Lower lobe of right lung (tissue), 2 donors: ENCODE data around the gene NR2F1-AS1. TPM values are rescaled to one million over a fixed set of nuclear protein-coding genes. Genes with fewer than 3 reads are reported as not detected.

ENCODE experiments used
- ATAC-seq, 2 donors: fragments of 200-7000 bp; cut with Tn5 transposase; one replicate each; pipeline ENCODE4 v1.9.1; 2020 to 2022; ENCODE audit warnings: mild to moderate bottlenecking in 2 of 2, moderate library complexity in 2 of 2
- DNase-seq: peaks from one replicate; pipeline ENCODE4 v3.0.0-alpha.2; 2020
- H3K27ac ChIP-seq: fragments of 200-600 bp; one replicate; pipeline ENCODE4 v1.8.0; 2022
- H3K27me3 ChIP-seq: fragments of 200-600 bp; one replicate; pipeline ENCODE4 v1.8.0; 2022; ENCODE audit warnings: low read depth
- H3K36me3 ChIP-seq: fragments of 200-600 bp; one replicate; pipeline ENCODE4 v1.8.0; 2022; ENCODE audit warnings: mild to moderate bottlenecking
- H3K4me1 ChIP-seq: fragments of 200-600 bp; one replicate; pipeline ENCODE4 v1.8.0; 2022
- H3K4me3 ChIP-seq: fragments of 200-600 bp; one replicate; pipeline ENCODE4 v1.8.0; 2022; ENCODE audit warnings: mild to moderate bottlenecking
- H3K9me3 ChIP-seq: fragments of 200-600 bp; one replicate; pipeline ENCODE4 v1.8.0; 2022
- CTCF ChIP-seq: fragments of 200-600 bp; IDR thresholded peaks from one replicate; pipeline ENCODE4 v1.8.0; 2022; ENCODE audit warnings: antibody characterized with exemption, mild to moderate bottlenecking
- intact Hi-C: fragments of 100-400 bp; cut with DNase I; formaldehyde crosslinking; loops from one replicate; pipeline ENCODE4 v1.11.0; 2022
- total RNA-seq: library from RNA; stranded (reverse); fragmentation: NEBNext Ultra II Directional; extraction: Animal tissue kit (Norgen Biotek cat#: 25700); gene quantifications from one replicate; pipeline ENCODE4 v1.2.1, GENCODE V29; 2021
- donor health status: DM: no; HTN: yes; CAD: no; lungs with severe emphysema.

The NR2F1-AS1 gene
- total RNA-seq, 1 donor from 2014 or later, result 11.1 TPM

GRCh38 chr5:93503598-93504067 lies 77.4 kb downstream of the NR2F1-AS1 start:
- Histone ChIP-seq H3K36me3 (no peaks in the 10 kb centered on the region), H3K4me1 (no peaks in the 10 kb centered on the region), H3K4me3 (no peak overlapping the region), H3K27me3 (no peaks in the 10 kb centered on the region), H3K27ac (no peak overlapping the region), H3K9me3 (no peaks in the 10 kb centered on the region)
- no peak for TF ChIP-seq CTCF
- intact Hi-C loops, result no loop called here
- ATAC-seq (no peak), DNase-seq (no peak)

DNA sequence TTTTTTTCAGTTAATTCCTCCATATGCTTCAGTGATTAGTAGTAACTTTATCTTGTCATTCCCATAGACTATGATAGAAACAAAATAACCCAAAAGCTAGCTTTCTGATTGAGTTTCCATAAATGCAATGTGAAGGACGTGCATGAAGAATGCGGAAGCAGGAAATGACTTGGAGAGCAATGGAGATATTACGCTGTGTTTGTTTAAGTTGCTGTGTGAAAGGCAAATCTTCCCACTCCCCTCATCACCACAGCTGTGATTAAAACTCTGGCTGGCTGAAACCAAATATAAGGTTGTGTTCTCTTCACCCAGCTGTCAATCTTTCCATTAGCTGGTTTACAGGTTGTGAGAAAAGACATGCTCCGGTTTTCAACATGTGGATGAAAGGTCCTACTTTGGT lies 83.9 kb downstream of the NR2F1-AS1 start:
- no peak for TF ChIP-seq CTCF
- Histone ChIP-seq H3K27ac (no peak overlapping the region), H3K4me1 (no peaks in the 10 kb centered on the region), H3K36me3 (no peaks in the 10 kb centered on the region), H3K9me3 (no peaks in the 10 kb centered on the region), H3K4me3 (no peak overlapping the region), H3K27me3 (no peaks in the 10 kb centered on the region)
- ATAC-seq (no peak), DNase-seq (no peak)
- intact Hi-C loops, result no loop called here

DNA sequence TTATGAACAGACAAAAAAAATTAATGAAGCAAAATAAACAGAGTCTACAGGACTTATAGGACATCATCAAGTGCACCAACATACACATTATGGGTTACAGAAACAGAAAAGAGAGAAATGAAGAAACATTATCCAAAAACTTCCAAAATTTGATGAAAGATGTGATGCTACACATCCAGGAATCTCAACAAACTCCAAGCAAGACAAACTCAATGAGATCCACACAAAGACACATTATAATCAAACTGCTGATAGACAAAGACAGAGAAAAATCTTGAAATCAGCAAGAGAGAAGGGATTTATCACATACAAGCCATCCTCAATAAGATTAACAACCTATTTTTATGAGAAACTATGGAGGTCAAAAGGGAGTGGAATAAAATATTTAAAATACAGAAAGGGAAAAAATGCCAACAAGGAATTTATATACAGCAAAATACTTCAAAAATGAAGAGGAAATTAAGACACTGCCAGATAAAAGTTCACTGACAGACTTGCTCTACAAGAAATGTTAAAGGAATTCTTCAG lies 101.0 kb downstream of the NR2F1-AS1 start:
- intact Hi-C loops, result no loop called here
- Histone ChIP-seq H3K4me1 (no peaks in the 10 kb centered on the region), H3K27ac (no peak overlapping the region), H3K27me3 (no peaks in the 10 kb centered on the region), H3K36me3 (no peaks in the 10 kb centered on the region), H3K4me3 (no peak overlapping the region), H3K9me3 (peaks cover 19% of the 10 kb centered on the region)
- ATAC-seq (no peak), DNase-seq (no peak)
- no peak for TF ChIP-seq CTCF

- intact Hi-C loops, result no loop called here
- no peak for DNase-seq
- ATAC-seq, result no peak
- Histone ChIP-seq H3K9me3 (peaks cover 19% of the 10 kb centered on the region), H3K27ac (no peak overlapping the region), H3K36me3 (no peaks in the 10 kb centered on the region), H3K4me3 (no peak overlapping the region), H3K27me3 (no peaks in the 10 kb centered on the region), H3K4me1 (no peaks in the 10 kb centered on the region)
- TF ChIP-seq CTCF, result no peak
Measured at GRCh38 chr5:93477816-93478215, 103.2 kb downstream of the NR2F1-AS1 start.

- TF ChIP-seq CTCF, result no peak
- Histone ChIP-seq H3K4me1 (no peaks in the 10 kb centered on the region), H3K36me3 (no peaks in the 10 kb centered on the region), H3K9me3 (peaks cover 19% of the 10 kb centered on the region), H3K27ac (no peak overlapping the region), H3K4me3 (no peak overlapping the region), H3K27me3 (no peaks in the 10 kb centered on the region)
- no peak for DNase-seq
- ATAC-seq, result no peak
- intact Hi-C loops, result no loop called here
Measured at GRCh38 chr5:93476251-93476742, 104.7 kb downstream of the NR2F1-AS1 start.
